Activated CD4-positive, CD25-positive, alpha-beta regulatory T cell treated with anti-CD3 and anti-CD28 coated beads, Interleukin-2, amount 50 U/mL, for 24 hours (primary cell): ENCODE results near the gene MSLN.

Source experiments
- ATAC-seq, 2 donors: fragments of 150-1000 bp; cut with Tn5 transposase; one replicate each; pipeline ENCODE4 v1.10.0; 2021; ENCODE audit warnings: mild to moderate bottlenecking in 1 of 2, moderate library complexity in 1 of 2

Gene MSLN

DNA sequence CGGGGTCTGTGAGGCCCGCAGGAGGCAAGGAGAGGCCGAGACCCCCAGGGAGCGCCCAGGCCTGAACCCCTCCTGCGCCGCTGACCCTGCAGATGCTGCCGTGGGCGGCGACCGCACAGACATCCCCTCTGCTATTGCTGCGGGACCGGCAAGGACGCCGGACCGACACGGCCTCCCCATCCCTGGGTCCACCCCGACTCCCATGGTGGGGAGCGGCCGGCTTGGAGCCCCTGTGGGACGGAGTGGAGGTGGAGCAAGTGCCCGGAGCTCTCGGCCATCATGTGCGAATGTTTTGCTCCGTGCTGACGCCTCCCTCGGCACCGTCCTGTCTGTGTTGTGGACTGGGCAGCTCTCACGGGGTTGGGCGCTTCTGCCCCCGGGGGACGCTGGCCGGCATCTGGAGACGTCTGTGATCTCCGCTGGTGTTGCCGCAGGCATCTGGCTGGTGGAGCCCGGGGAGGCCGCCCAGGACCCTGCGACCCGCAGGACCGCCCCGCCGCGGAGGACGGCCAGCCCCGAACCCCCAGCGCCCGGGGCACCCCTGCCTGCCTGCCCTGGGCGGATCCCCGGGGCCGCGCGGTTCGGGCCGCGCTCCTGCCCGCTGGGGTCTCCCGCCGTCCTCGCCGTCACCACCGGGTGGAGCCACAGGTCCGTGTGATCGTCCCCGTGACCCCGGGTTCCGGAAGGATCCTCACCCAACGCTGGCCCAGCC, 52.8 kb downstream of the MSLN start:
- ATAC-seq: peak; percentile 77 to 78

DNA sequence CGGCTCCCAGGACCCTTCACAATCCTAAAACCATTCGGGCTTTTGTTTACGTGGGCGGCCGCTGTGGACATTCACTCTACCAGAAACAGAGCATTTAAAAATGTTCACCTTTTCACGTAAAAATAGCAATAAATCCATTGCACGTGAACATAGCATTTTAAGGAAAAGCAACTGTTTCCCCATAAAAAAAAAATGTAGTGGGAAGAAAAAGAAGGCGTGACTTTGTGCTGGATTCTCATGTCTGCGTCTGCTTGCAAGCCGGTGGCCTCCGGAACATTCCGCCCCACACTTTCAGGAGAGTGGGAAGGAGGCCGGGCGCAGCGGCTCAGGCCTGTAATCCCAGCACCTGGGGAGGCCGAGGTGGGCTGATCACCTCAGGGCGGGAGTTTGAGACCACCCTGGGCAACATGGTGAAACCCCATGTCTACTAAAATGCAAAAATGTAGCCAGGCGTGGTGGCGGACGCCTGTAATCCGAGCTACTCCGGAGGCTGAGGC, 53.4 kb downstream of the MSLN start:
- ATAC-seq: no peak

DNA sequence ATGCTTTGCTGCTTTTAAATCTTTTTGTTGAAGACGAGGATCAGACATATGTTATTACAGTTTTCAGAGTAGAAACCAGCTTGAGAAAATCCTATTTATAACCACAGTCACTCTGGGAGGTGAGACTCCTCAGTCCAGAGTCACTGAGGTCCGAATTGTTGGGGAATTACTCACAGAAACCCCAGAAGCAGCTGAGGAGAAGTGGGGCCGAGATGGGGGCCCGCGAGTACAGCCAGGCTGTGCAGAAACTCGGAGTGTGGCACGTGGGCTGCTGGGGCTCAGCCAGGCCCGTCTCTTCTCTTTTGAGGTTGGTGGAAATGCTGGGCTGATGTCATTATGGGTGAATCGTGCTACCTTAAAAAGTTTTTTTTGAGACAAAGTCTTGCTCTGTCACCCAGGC, 54.4 kb downstream of the MSLN start:
- no peak for ATAC-seq

DNA sequence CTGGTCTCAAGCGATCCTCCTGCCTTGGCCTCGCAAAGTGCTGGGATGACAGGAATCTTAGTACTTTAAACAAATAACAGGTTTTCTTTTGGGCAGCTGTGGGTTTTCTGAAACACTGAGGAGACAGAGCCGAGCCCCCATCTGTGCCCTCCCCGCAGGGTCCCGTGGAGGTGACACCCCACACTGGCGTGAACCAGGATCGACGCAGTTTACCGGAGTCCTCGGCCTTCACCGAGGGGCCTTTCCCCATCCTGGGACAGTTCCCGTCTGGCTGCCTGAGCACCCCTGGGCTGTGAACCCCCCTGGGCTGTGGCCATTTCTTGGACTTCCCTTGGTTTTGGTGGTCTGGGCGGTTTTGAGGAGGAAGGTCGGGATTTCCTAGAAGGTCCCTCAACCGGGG, 55.3 kb downstream of the MSLN start:
- no peak for ATAC-seq

DNA sequence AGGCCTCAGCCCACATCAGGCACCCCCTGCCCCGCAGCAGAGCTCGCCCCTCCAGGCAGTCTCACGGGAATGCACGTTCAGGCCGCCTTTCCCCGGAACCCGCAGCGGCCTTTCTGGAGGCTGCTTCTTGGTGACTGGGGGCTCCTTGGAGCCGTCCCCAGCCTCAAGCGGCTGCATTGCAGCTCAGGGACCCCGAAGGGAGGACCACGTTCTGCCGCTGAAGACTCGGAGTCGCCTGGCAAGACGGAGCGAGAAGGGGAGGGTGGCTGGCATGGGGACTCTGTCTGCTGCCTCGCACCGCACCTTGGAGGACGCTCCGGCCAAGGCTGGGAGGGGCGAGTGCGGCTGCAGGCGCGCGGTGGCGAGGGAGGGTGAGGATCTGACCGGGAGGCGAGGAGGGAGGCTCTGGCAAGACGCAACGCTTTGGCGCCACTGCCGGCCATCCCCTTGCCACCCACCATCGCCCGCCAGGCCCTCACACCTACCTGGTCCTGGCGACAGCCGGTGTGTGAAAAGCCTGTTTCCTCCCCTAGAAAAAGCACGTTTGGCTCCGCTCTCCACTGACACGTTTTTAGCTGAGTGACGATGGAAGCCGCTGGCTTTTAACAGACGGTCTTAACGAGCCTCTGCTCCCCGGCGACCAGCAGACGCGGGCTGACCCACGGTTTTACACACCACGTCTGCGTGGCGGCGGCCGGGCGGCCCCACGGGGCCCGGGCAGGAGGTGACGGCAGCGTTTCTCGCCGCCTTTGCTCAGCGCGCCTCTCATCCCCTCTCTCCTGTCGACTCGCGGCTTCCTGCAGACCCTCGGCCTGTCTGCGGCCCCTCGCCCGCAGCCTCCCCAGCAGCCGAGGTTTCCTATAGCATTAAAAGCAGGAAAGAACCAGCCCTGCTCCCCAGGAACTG, 56.7 kb downstream of the MSLN start:
- no peak for ATAC-seq

DNA sequence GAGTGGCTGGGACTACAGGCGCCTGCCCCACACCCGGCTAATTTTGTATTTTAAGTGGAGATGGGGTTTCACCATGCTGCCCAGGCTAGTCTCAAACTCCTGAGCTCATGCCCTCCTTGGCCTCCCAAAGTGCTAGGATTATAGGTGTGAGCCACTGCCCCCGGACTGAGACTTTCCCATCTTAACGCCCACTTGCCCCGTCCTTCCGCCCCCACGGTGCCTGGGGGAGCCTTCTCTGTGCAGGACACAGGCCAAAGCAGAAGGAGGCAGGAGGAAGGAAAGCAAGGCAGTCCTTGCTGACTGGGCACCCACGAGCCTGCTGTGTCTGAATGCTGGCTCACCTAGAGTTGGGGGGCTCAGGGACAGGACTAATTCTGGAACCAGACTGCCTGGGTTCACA, 57.6 kb downstream of the MSLN start:
- ATAC-seq: no peak
